Erythroblast (primary cell): ENCODE measurements around the gene MARK3.

Source experiments
- GATA1 ChIP-seq: IDR thresholded peaks from 2 replicates; pipeline ENCODE4 v1.6.1; 2011; ENCODE audit warnings: low read depth, mild to moderate bottlenecking, control low read depth, low read length, moderate library complexity
- POLR2A ChIP-seq: IDR thresholded peaks from 2 replicates; pipeline ENCODE4 v1.6.1; 2011; ENCODE audit warnings: mild to moderate bottlenecking, low read length

DNA sequence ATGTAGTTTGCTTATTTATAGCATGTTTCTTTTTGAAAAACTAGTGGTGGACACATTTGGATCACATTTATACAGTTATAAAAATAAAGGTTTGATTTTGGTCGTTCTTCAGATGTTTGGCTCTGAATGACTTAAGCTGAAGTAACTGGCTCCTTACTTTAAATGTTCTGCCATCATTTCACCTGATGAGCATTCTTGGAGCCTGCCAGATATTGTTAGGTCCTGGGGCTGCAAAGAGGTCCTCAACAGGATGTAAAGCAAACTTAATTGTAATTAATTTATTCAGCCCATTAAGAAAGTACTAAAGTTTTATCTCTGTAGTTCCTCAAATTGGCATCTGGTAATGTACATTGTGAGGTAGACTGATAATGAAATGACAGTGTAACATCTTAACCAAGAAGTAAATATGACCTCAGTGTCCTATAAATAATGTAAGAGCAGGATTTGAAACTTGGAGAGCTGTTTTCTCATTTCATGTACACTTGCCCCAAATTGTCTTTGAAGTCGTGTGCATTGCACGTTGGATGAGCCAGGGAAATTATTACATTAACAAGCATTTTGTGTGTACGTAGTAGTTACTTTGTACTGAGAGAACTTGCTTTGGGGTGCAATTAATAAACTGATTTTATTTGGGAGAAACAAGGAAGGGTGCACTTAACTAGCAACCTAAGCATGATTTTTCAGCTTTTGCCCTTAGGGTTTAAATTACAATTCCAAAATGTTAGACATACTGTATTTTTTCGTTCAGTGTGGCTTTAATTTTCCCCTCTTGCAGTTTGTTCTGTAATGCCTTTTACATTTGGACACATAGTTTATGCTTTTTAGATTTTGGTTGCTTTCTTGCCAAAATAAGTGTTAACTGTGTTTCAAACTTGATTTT is 43.7 kb upstream of the MARK3 start:
- TF ChIP-seq POLR2A (peak; percentile 19), GATA1 (no peak)
